GM18526 (cell line): ENCODE measurements around the gene SPPL3.

ENCODE experiments used
- POLR2A ChIP-seq: IDR thresholded peaks from 3 replicates; pipeline ENCODE4 v1.6.1; 2011; ENCODE audit not compliant: insufficient read length; ENCODE audit errors: extremely low read depth

Gene SPPL3

GRCh38 chr12:120724720-120725119 is 179.4 kb downstream of the SPPL3 start:
- TF ChIP-seq POLR2A: no peak

DNA sequence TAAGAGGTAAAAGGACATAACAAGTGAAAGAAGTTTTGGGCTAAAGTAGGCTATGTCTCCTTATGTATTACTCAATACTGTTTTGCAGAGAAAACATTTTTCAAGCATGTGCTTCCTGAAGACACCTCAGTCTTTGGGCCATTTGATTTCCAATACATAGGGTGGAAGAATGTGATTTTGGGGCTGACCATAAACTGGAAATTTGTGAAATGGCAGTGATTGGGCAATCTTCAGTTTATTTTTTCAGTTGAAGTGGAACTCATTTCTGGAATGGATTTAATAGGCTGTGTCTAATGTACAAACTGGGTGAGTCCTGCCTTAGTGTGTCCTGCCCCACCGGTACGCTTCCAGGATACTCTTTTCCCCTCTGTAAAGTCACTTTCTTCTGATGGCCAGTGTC is 181.4 kb downstream of the SPPL3 start:
- no peak for TF ChIP-seq POLR2A

- no peak for TF ChIP-seq POLR2A
Measured at GRCh38 chr12:120721866-120722265, 182.3 kb downstream of the SPPL3 start.

DNA sequence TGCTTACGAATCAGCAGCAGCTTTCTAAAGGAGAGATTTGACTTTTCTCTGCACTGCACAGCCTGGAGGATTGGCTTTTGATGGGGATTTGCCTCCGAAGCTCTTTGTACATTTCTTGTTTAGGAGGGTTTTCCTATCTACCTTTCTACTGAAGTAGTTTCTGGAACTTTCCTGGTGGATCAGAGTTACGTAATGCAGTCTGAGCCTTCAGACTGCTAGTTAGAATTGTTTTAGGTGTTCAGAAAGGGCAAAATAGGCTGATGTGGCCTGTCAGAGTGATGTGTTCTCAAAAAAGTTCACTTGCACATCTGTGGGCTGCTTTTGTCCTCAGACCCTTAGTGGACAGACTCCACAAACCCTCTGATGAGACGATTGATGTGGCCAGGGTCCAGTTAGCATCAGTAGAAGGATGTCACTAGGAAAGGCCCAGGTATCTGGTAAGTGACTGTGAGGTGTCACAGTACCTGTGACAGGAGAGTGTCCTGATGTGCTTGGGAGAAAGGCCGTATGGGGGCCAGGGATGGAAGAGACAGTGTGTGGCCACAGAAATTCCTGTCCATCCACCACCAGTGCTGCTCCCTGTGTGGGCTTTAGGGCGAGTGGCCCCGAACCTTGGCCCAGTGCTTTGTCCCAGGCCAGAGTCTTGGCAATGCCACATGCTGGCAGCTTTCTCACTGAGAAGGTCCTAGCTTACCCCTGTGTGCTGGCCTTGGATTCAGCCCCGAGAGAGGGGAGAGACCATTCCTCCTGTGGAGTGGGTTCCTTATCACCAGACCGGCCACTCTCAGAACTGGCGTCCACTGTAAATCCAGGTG is 183.0 kb downstream of the SPPL3 start:
- TF ChIP-seq POLR2A: no peak

- TF ChIP-seq POLR2A: no peak
Measured at GRCh38 chr12:120720234-120720986, 183.7 kb downstream of the SPPL3 start.

DNA sequence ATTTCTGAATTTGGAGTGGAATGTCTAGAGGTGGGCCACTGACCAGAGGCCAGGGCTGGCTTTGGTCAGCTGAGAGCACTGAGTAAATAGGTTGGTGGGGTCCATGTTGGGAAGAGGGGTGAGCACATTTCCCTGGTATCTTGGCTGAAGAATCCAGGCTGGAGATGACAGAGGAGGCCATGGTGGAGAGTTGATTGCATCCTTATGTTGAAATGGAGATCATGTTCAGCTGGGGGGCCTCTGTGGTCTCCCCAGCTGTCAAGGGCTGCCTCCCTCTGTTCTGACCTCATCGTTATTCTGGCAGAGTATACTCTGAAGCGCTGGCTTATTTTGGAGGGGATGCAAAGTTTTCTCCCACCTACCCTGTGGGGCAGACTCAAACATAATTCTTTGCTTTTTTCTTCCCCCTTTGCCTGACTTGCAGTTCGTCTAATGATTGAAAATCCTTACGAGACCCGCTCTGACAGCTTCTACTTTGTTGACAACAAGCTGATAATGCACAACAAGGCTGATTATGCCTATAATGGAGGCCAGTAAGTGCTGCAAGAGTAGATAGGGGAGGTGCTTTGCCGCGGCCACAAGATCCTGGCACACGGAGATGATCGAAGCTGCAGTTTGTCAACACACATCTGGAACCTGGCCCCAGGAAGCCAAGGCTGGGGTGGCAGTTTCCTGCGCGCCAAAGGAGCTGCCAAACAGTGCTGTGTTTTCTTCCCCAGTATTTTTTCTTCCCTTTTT is 184.5 kb downstream of the SPPL3 start:
- no peak for TF ChIP-seq POLR2A

DNA sequence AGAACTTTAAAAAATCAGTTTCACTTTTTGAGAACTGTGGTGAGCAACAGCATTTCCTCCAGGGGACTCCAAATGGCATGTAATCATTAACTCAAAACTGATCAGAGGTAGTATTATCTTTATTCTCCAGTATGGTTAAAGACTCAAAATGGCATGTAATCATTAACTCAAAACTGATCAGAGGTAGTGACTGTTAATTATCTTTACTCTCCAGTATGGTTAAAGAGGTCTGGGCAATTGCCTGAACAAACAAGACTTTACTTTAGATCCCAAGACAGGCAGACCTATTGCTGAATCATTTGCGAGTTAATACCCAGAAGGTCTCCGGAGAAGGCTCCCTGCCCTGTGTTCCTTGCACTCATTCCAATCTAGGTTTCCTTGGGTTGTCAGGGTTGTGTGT is 185.1 kb downstream of the SPPL3 start:
- no peak for TF ChIP-seq POLR2A

- no peak for TF ChIP-seq POLR2A
Measured at GRCh38 chr12:120718055-120718454, 186.1 kb downstream of the SPPL3 start.

- TF ChIP-seq POLR2A: no peak
Measured at GRCh38 chr12:120713861-120714482, 190.2 kb downstream of the SPPL3 start.

- TF ChIP-seq POLR2A: no peak
Measured at GRCh38 chr12:120712610-120713009, 191.5 kb downstream of the SPPL3 start.
